ENCODE results near the gene ACOX2.

Gene ACOX2

DNA sequence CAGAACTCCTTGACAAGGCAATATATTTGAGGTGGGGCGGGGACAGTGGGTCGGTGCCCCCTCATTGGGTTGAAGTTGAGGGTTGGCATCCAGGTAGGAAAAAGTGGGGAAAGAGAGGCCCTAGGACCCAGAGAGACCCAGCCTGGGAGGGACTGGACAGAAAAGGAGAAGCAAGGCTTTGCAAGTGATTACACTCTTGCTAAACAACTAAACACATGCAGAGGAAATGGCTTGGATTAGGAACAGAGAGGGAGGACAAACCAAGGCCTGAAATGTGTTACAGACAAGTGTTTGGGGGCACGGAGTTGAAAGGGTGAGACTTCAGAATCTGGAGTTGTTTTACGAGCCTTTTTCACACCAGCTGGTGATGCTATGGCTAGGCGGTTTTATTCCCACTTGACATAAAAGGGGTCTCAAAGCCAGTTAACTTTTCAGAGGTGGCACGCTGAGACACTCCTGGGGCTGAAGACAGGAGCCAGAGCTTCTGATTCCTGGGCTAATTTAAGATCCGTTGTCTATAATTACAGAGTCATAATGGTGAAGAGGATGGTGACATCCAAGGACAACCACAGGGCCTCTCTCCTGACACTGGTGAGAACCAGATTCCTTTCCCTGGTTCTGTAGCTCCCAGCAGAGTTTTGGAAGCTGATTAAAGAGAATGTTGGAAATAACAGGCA lies 52.8 kb downstream of the ACOX2 start:
- H3K27ac Mint-ChIP-seq = no peak overlapping the region
- H3K4me3 Mint-ChIP-seq = no peak overlapping the region
- no peaks in the 10 kb centered on the region for H3K36me3 Mint-ChIP-seq (ENCODE audit: low read depth)
- peaks cover 28% of the 10 kb centered on the region for H3K4me1 Mint-ChIP-seq
- peaks cover 18% of the 10 kb centered on the region for H3K27me3 Mint-ChIP-seq (ENCODE audit: low read depth)
- TF ChIP-seq, protein P1, sequence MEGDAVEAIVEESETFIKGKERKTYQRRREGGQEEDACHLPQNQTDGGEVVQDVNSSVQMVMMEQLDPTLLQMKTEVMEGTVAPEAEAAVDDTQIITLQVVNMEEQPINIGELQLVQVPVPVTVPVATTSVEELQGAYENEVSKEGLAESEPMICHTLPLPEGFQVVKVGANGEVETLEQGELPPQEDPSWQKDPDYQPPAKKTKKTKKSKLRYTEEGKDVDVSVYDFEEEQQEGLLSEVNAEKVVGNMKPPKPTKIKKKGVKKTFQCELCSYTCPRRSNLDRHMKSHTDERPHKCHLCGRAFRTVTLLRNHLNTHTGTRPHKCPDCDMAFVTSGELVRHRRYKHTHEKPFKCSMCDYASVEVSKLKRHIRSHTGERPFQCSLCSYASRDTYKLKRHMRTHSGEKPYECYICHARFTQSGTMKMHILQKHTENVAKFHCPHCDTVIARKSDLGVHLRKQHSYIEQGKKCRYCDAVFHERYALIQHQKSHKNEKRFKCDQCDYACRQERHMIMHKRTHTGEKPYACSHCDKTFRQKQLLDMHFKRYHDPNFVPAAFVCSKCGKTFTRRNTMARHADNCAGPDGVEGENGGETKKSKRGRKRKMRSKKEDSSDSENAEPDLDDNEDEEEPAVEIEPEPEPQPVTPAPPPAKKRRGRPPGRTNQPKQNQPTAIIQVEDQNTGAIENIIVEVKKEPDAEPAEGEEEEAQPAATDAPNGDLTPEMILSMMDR (IDR thresholded peaks at IDR 0.05; ENCODE audit: unreplicated experiment in 3 of 3) = no peak
- peaks cover 7% of the 10 kb centered on the region for H3K9me3 Mint-ChIP-seq

GRCh38 chr3:58482917-58483636 lies 53.9 kb downstream of the ACOX2 start:
- Mint-ChIP-seq H3K9me3 (peaks cover 11% of the 10 kb centered on the region), H3K4me1 (peaks cover 28% of the 10 kb centered on the region), H3K4me3 (no peak overlapping the region), H3K27ac (no peak overlapping the region), H3K27me3 (ENCODE audit: low read depth) (peaks cover 18% of the 10 kb centered on the region), H3K36me3 (ENCODE audit: low read depth) (no peaks in the 10 kb centered on the region)
- TF ChIP-seq, protein P1 (IDR thresholded peaks at IDR 0.05; ENCODE audit: unreplicated experiment in 3 of 3) = no peak

- TF ChIP-seq, protein P1 (IDR thresholded peaks at IDR 0.05; ENCODE audit: unreplicated experiment in 3 of 3) = no peak
Observed at GRCh38 chr3:58480309-58480708, 56.7 kb downstream of the ACOX2 start.

DNA sequence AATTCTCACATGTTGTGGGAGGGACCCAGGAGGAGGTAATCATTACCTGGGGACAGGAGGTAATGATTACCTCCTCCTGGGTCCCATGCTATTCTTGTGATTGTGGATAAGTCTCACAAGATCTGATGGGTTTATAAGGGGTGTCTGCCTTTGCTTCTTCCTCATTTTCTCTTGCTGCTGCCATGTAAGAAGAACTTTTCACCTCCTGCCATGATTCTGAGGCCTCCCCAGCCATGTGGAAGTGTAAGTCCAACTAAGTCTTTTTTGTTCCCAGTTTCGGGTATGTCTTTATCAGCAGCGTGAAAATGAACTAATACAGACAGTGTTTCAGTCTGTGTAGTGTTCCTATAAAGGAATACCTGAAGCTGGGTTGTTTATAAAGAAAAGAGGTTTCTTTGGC lies 58.2 kb downstream of the ACOX2 start:
- peaks cover 11% of the 10 kb centered on the region for H3K9me3 Mint-ChIP-seq
- no peak overlapping the region for H3K4me3 Mint-ChIP-seq
- peaks cover 10% of the 10 kb centered on the region for H3K4me1 Mint-ChIP-seq
- H3K36me3 Mint-ChIP-seq (ENCODE audit: low read depth) = peaks cover 3% of the 10 kb centered on the region
- peaks cover 3% of the 10 kb centered on the region for H3K27me3 Mint-ChIP-seq (ENCODE audit: low read depth)
- H3K27ac Mint-ChIP-seq = no peak overlapping the region
- TF ChIP-seq, protein P1 (IDR thresholded peaks at IDR 0.05; ENCODE audit: unreplicated experiment in 3 of 3) = no peak

More at GRCh38 chr3:58480309-58480708, 56.7 kb downstream of the ACOX2 start:
- Mint-ChIP-seq H3K36me3 (ENCODE audit: low read depth) (peaks cover 3% of the 10 kb centered on the region), H3K4me3 (no peak overlapping the region), H3K27ac (no peak overlapping the region), H3K4me1 (peaks cover 18% of the 10 kb centered on the region), H3K9me3 (peaks cover 11% of the 10 kb centered on the region), H3K27me3 (ENCODE audit: low read depth) (peaks cover 7% of the 10 kb centered on the region)

DNA sequence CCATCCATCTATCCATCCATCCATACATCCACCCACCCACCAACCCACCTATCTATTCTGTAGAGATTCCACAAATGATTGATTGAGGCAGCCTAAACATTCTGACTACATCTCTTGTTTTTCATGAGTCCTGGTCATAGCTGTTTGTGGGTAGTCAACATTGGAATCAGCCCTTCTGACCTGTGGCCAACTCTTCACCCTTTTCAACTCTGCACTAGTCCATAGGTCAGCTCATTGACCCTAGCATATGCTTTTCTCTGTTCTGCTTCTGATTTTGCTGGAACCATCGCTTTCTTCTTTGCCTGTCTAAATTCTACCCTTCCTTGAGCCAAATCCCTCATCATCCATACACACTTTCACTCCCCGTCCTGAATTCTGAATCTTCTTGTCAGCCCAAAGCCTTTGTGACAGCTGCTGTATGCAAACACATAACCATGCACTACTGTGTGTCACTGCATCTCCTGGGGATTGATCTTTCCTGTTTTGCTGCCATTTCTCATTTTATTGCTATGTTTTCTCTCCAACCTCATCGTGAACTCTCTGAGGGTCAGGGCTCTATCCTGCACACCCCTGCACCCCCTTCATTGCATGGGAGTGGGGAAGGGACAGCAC lies 61.9 kb downstream of the ACOX2 start:
- Mint-ChIP-seq H3K27me3 (ENCODE audit: low read depth) (peaks cover 6% of the 10 kb centered on the region), H3K9me3 (peaks cover 4% of the 10 kb centered on the region), H3K36me3 (ENCODE audit: low read depth) (peaks cover 3% of the 10 kb centered on the region), H3K27ac (peak overlapping the region in 2 of 3 experiments; percentile 0 to 3), H3K4me3 (no peak overlapping the region), H3K4me1 (peaks cover 32% of the 10 kb centered on the region)
- TF ChIP-seq, protein P1 (IDR thresholded peaks at IDR 0.05; ENCODE audit: unreplicated experiment in 3 of 3) = no peak

All from nephron (organoid).